ENCODE data around the gene HMGN3.

- TF ChIP-seq CTCF (IDR thresholded peaks at IDR 0.05) (no peak), POLR2A (IDR thresholded peaks at IDR 0.05) (no peak), POLR2AphosphoS5 (IDR thresholded peaks at IDR 0.05; ENCODE audit: insufficient read depth in 1 of 2, low read depth in 1 of 2) (no peak)
These were observed 61.1 kb downstream of the HMGN3 start for GRCh38 chr6:79173378-79173777.
